Globus pallidus (tissue), 1 donor: ENCODE results near the gene KIF2A.

Experiments
- DNase-seq: peaks from one replicate; pipeline ENCODE4 v3.0.0-alpha.2; 2015; ENCODE audit warnings: low spot score

KIF2A gene

DNA sequence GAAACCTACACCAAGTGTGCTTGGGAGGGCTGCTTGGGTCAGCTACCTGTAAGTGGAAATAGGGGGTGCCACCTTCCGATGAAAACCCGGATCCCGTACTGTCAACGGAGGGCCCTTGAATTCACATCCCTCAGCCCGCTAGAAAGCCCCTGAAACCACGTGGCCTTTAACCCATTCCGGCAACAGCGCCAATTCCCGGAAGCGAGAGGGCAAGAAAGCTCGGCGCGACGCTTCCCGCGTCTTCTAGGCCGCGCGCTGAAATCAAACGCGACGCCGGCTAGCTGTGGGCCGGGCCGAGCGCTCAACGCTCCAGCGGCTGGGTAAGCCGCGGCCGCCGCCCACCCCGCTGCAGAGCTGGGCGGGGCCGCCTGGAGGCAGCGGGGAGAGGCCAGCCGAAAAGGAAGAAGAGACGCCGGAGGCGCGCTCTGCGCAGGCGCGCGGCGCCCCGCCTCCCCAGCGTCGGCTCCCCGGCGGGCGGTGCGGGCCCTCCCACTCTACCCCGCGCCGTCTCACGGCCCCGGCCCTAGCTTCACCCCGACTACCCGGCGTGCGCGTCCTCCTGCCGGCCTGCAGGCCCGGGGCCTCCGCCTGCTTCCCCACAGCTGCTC, at the start of gene KIF2A:
KIF2A (plus strand) TSS at position 492 of the 608 bp plus-strand sequence. CDS start 267 bp downstream, outside the sequence.
- peak; percentile 93 for DNase-seq

- no peak for DNase-seq
Observed at GRCh38 chr5:62257020-62257367, 49.0 kb upstream of the KIF2A start.

DNA sequence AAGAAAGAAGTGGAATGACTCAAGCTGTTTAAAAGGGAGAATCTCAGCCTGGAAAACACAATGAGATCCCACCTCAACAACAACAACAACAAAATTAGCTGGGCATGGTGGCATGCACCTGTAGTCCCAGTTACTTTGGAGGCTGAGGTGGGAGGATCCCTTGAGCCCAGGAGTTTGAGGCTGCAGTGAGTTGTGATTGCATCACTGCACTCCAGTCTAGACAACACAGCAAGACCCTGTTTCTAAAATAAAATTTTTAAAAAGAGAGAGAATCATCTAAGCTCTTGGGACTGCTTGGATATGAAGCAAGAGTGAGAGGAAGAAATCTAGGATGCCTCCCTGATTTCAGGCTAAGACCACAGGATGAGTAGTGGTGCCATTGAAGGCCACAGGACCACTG, 47.4 kb upstream of the KIF2A start:
- DNase-seq, result no peak

DNA sequence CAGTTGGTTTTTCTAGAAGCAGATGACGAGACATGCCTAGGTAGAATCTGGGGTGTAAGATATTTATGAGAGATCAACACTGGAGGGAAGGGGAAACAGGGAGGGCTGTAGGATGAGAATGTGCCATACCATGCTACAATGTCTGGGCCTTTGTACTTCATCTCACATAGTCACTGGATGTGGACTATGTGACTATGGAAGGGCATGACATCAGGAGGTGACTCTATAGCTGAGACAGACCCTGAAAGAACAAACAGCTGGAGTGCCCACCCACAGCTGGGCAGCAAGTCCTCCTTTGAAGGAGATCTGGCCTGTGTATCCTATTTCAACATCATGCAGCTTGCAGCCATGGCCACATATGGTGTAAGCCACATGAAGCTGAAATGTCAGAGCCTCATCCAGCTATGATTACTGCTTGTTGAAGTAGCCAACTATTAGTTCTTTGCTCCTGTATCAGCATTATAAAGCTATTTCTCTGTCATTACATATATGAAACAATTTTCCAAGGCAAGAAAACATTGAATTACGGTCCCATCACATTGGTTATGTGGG, 46.2 kb upstream of the KIF2A start:
- DNase-seq, result no peak

GRCh38 chr5:62260513-62260912, 45.5 kb upstream of the KIF2A start:
- peak; percentile 63 for DNase-seq

GRCh38 chr5:62263401-62263800, 42.6 kb upstream of the KIF2A start:
- no peak for DNase-seq

GRCh38 chr5:62265648-62266112, 40.3 kb upstream of the KIF2A start:
- no peak for DNase-seq

- DNase-seq, result no peak
Observed at GRCh38 chr5:62266573-62266972, 39.4 kb upstream of the KIF2A start.

DNA sequence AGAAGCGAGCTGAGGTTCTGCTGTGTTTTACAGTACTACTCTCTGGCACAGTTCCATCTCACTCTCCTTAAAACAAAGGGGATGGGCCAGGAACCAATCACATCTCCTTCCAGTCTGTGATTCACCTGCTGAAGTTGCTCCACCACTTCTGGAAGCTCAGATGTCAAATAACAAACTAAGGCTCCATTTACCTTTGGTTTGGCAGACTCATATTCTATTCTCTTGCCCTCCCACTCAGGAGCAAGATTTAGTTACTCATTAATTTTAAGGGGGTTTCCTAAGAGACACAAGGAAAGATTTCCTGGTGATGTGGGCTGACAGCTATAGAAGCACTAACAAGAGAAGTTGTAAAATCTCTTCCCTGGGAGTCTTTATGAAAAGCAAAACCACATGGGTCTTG, 37.8 kb upstream of the KIF2A start:
- DNase-seq, result no peak

DNA sequence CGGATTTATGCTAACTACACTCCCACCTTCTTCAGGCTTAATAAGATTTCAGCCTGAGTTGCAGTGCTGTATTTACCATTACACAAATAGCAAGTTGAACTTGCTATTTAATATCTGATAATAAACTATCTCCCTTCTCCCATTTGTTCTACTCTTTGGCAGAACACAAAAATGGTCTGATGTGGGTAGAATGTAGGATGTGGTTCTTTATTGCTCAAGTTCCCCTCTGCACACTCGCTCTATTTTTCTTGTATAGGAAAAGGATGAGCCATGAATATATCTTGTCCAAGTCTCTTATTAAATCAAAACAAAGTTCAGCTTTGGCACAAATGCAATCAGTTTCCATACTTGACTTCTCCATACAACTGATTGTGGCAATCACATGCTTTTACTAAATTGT, 37.2 kb upstream of the KIF2A start:
- no peak for DNase-seq

DNA sequence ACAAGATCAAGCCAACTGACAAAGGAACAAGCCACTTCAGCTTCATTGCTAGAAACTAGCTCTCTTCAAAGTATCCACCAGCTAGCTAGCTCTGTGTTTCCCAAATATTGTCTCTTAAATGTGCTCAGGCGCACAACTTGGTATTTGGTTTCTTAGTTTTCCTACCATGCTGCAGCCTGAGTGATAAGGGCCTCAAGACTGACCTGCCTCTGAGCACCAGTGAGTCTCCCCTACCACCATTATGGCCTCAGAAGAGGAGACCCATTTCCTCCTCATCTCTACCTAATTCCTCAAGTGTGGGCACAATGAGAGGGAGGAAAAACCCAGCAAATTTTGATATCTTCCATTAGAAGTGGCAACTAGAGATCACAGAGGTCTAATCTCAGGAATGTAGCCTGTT, 34.6 kb upstream of the KIF2A start:
- no peak for DNase-seq

DNA sequence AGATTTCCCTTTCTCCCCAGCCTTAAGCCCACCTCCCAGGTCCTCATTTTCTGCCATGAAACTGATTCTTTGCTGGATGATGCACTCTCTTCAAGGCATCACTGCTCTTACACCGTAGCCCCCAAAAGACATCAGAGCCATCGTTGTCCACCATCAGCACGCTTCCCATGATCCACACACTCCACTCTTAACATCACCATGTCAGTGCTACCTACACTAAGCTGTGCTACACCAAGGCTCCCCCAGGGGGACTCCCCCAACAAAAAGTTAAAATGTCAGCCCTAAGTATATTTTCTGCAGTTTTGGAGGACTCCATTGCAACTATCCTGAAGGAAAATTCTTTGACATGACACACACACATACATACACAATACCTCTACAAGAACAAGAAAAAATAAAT, 34.1 kb upstream of the KIF2A start:
- DNase-seq, result no peak

DNA sequence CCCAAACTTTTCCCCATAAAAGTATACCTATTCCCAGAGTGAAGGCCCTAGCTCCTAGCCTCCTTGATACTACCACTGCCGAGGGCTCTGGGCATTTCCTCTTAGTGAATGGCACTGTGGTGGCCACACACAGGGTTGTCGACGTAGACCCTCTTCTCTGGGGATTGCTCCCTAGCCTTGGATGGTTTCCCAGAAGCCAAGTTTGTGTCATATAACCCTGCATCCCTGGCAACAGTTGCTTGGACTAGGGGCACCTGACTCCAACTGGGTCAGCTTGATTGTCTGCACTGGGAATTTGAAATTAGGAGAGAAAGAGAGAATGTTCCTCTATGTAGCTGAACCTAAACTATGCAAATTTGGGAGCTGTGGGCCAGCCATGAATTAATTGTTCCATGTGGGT, 32.3 kb upstream of the KIF2A start:
- DNase-seq, result peak; percentile 58

DNA sequence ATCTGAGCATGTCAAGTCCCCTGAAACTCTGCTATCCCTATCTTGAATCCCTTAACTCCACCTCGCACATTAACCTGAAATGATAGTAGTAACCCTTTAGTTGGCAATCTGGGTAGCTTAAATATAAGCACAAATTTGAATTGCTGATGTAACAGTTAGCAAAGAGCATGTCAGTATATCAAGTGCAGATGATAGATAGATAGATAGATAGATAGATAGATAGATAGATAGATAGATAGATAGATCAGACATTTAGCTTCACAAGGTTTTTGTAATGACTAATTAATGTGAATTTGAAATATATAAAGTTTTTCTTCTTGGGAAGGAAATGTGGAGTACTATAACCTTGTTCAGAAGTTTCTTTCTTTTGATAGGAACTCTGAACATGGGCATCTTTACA, 30.4 kb upstream of the KIF2A start:
- DNase-seq, result no peak

- no peak for DNase-seq
Observed at GRCh38 chr5:62281411-62281810, 24.6 kb upstream of the KIF2A start.

DNA sequence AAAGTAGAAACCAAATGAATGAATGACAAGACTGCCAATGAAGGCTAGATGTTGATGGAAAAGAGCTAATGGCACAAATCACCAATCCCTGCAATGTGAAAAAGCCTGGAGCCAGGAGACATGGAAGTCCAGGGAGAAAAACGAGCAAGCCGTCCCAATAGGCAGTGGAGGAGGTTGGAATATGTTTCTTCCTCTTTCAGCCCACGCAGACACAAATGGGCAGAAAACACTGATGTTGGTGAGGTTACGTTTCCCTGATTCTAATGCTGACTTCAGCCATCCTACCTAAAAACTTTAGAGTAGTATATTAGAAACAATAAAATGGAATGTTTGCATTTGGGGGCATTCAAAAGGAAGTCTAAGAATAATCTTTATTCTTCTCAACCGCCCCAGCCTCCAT, 23.9 kb upstream of the KIF2A start:
- DNase-seq, result no peak

GRCh38 chr5:62283005-62283404, 23.0 kb upstream of the KIF2A start:
- DNase-seq, result no peak

DNA sequence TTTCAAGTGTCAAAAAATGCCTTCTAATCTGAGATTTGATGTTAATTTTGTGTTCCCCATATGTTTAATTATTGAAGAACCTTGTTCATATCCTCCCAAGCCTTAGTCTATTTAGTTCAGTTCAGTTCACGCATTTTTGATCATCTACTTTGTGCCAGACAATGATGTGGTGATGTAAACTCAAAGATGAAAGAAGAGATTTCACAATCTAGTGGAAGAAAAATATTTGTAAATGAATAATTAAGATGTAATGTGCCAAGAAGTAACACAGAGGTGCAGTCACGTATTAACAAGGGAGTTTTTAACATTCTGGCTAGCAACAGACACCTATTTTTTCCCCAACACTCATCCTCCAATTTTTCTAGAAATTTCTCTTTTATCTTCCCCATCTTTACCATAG, 22.1 kb upstream of the KIF2A start:
- DNase-seq, result no peak

GRCh38 chr5:62284946-62285891, 20.8 kb upstream of the KIF2A start:
- DNase-seq, result no peak

DNA sequence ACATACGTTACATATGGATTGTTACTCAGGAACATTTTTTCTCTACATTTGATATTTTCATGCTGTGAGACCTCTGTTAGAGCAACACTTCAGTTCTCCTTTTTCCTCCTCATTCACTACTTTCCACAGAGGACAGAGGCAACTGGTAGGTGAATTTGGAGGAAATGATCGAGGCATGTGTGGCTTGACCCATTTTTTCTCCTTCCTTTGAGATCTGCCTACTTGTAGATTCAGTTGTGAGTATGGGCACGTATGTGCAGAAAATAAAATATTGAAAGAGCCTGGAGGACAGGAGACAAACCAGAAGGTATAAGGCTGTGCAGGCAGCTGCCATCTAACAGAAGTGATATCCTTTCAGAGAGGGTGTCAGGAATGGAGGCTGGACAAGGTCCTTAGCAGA, 19.2 kb upstream of the KIF2A start:
- DNase-seq, result no peak

- no peak for DNase-seq
Observed at GRCh38 chr5:62287237-62287636, 18.8 kb upstream of the KIF2A start.

DNA sequence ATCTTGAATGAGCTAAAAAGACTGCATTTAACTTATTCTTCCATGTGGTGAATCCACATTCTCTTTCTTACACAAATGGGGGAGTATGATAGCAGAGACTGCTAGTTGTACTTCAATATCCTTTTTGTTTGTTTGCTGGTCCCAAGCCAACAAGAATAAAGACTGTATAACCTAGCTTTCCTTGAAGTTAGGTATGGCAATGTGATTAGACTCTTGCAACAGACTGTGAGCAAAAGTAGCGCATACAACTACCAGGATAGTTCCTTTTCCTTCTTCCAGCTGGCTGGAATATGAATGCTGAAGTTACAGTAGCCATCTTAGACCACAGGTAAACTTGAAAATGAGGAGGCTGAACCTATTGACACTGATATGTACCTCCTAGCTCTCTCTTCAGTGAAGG, 17.9 kb upstream of the KIF2A start:
- DNase-seq, result no peak

GRCh38 chr5:62289813-62290212, 16.2 kb upstream of the KIF2A start:
- no peak for DNase-seq
